Posterior cingulate gyrus (tissue), 11 donors: Measurements from ENCODE around the gene MANSC1.

Source experiments
- DNase-seq, 10 donors: peaks; one replicate each; pipeline versions ENCODE4 v3.0.0 to v3.0.0-alpha.2; 2020 to 2021; ENCODE audit warnings: mixed read lengths in 3 of 10
- intact Hi-C: fragments of 100-400 bp; cut with DNase I; formaldehyde crosslinking; loops from one replicate; pipeline ENCODE4 v1.15.1; 2023

MANSC1 gene

GRCh38 chr12:12349711-12350665 lies at the start of gene MANSC1:
MANSC1 (minus strand) TSS chr12:12350242; CDS start chr12:12343314, 6,928 bp downstream.
- intact Hi-C loops = no loop called here
- peak; percentile 48 to 96 (median 76) for DNase-seq

GRCh38 chr12:12399161-12399560 lies 49.1 kb upstream of the MANSC1 start:
- intact Hi-C loops = loop anchor here (10.0 kb wide), 1 partner anchor 86 kb away; no protein-coding TSS in a partner anchor
- no peak for DNase-seq

GRCh38 chr12:12398026-12398859 lies 48.2 kb upstream of the MANSC1 start:
- DNase-seq = peak in 1 of 10 donors; percentile 18
- intact Hi-C loops = loop anchor here (10.0 kb wide), 1 partner anchor 87 kb away; no protein-coding TSS in a partner anchor

DNA sequence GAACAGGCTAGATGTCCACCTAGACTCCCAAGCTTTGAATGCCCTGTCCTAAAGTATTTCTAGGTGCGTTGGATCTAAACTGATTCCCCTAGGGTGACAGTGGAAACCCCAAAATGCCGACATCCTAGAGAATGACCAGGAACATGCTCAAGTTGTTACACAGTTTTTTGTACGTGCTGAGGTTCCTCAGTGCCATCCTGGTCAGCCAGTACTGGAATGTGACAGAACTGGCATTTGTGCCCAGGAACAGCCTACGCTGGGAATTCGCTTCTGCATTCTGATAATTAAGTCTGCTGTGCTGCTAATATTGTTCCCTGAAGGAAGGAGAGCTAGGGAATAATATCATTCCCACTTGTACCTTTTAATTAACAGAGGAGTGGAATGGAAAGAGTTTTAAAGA lies 47.1 kb upstream of the MANSC1 start:
- intact Hi-C loops = loop anchor here (10.0 kb wide), 1 partner anchor 88 kb away; no protein-coding TSS in a partner anchor
- DNase-seq = no peak

DNA sequence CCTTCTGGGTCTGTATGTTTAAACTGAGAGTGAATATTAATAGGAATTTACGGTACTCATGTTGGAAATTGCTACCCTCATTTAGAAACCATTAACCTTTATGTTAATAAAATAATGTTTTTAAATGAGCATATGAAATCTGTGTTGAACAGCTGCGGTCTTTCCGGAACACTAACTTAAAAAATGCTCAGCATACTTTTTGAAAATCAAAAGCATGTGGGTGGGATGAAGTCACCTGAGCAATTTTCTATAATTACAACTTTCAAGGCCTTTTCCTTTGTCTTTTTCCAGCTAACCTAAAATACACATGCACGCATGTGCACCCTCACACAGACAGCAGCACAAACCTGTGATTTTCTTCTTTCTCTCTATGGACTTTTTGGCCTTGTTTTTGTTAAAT lies 46.7 kb upstream of the MANSC1 start:
- intact Hi-C loops = loop anchor here (10.0 kb wide), 1 partner anchor 88 kb away; no protein-coding TSS in a partner anchor
- DNase-seq = no peak

DNA sequence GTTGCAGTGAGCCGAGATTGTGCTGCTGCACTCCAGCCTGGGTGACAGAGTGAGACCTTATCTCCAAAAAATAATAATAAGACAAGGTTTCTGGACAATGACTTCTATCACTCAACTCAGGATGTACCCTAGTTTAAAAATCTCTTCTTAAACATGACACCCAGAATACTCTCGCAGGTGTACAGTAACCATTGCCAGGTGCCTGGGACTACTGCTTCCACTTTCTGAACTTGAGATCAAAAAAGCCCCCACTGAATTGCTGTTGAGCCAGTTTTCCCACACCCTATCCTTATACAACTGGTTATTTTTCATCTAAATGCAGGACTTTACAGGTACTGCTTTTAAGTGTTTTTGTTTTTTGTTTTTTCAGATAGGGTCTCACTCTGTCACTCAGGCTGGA lies 43.1 kb upstream of the MANSC1 start:
- no peak for DNase-seq
- intact Hi-C loops = loop anchor here (10.0 kb wide), 1 partner anchor 92 kb away; no protein-coding TSS in a partner anchor

- intact Hi-C loops = loop anchor here (10.0 kb wide), 1 partner anchor 92 kb away; no protein-coding TSS in a partner anchor
- no peak for DNase-seq
Observed at GRCh38 chr12:12392413-12392812, 42.4 kb upstream of the MANSC1 start.

- DNase-seq = no peak
- intact Hi-C loops = loop anchor here (5.0 kb wide), 1 partner anchor 225 kb away; the partner anchor contains the start of gene CREBL2
Observed at GRCh38 chr12:12387501-12387900, 37.5 kb upstream of the MANSC1 start.

DNA sequence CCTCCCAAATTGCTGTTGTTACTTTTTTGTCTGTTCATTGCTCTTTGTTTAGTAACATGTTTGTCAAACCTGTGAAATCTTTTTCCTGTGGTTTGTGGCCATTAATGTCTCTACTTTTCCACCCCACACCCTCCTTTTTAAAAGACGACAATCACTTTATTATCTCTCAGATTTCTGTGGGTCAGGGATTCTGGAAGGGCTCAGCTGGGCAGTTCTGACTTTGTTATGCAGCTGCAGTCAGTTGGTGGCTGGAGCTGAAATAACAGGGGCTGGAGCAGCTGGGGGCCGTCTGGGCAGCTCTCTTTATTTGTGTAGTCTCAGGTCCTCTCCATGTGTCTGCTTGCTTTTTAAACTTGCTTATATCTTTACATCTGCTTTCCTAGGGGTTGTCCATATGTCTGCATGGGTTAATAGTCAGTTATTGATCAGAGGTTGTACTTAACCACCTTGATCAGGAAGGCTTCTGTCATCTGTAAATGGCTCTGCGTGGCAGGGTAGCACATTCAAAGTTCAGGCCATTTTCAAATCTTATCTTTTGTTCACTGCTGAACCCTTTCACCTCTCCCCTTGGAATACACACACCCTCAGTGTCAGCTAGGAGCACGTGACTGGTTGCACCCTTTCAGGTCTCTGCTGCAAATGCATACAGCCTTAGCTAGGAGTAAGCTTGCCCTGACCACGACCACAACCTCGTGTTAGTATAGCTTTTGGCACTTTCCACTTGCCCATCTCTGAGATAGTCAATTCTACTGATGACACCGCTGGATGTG lies 34.7 kb upstream of the MANSC1 start:
- intact Hi-C loops = loop anchor here (5.0 kb wide), 1 partner anchor 228 kb away; the partner anchor contains the start of gene CREBL2
- peak in 2 of 10 donors; percentile 14 to 30 for DNase-seq

DNA sequence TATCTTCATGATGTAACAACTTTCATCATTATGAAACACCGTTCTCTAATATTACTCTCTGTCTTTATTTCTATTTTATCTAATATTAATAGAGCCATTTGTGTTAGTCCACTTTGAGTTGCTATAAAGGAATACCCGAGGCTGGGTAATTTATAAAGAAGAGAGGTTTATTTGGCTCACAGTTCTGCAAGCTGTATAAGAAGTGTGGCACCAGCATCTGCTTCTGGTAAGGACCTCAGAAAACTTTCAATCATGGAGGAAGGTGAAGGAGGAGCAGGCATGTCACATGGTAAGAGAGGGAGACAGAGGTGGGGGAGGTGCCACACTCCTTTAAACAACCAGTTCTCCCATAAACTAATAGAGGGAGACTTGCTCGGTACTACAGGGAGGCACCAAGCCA lies 31.9 kb upstream of the MANSC1 start:
- intact Hi-C loops = no loop called here
- no peak for DNase-seq

- DNase-seq = no peak
- intact Hi-C loops = no loop called here
Observed at GRCh38 chr12:12380949-12381593, 31.0 kb upstream of the MANSC1 start.

GRCh38 chr12:12379831-12380730 lies 30.0 kb upstream of the MANSC1 start:
- intact Hi-C loops = loop anchor here (5.0 kb wide), 1 partner anchor 277 kb away; no protein-coding TSS in a partner anchor
- DNase-seq = no peak

DNA sequence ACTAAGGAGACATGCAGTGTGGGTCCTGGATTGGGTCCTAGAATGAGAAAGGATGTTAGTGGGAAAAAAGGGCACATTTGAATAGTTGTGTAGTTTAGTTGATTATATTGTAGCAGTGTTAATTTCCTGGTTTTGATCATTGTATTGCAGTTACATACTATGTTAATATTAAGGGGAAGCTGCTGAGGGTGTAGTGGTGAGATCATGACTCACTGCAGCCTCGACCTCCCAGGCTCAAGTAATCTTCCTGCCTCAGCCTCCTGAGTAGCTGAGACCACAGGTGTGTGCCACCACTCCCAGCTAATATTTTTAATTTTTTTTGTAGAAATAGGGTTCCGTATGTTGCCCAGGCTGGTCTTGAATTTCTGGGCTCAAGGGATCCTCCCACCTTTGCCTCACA lies 28.6 kb upstream of the MANSC1 start:
- intact Hi-C loops = loop anchor here (5.0 kb wide), 1 partner anchor 279 kb away; no protein-coding TSS in a partner anchor
- no peak for DNase-seq

DNA sequence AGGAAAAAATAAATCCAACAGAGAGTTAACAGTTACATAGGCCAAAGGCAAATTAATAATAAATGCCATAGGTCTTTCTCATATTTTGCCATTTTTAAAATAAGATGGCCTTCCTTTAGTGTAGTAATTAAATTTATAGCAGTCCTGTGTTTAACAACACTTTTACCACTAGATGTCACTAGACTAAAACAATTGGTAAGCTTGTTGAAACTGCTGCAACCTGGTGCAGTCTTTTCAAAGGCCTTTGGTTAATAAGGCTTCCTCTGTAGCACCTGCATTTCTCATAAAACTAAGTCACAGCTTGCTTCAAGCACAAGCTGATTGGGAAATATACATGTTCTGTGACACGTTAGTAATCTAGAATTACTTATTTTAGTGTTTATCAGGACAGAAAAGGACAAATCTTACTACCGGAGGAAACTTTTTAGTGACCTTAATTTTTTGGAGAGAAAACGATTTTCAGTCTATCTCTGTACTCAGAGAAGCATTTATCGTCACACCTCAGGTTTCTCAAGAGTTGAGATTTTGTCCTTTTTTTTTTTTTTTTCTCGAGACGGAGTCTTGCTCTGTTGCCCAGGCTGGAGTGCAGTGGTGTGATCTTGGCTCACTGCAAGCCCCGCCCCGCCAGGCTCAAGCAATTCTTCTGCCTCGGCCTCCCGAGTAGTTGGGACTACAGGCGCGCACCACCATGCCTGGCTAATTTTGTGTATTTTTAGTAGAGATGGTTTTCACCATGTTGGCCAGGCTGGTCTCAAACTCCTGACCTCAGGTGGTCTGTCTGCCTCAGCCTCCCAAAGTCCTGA lies 26.8 kb upstream of the MANSC1 start:
- intact Hi-C loops = loop anchor here (2.0 to 5.0 kb wide), 3 partner anchors 188 to 328 kb away; no protein-coding TSS in a partner anchor
- DNase-seq = peak in 1 of 10 donors; percentile 74

- intact Hi-C loops = no loop called here
Observed at GRCh38 chr12:12372946-12373722, 23.1 kb upstream of the MANSC1 start.

GRCh38 chr12:12367482-12367998 lies 17.5 kb upstream of the MANSC1 start:
- intact Hi-C loops = no loop called here

More at GRCh38 chr12:12372946-12373722, 23.1 kb upstream of the MANSC1 start:
- no peak for DNase-seq

More at GRCh38 chr12:12367482-12367998, 17.5 kb upstream of the MANSC1 start:
- DNase-seq = no peak
